Thymus (tissue), 11 donors: ENCODE data around the gene ST8SIA4. TPM values are rescaled to one million over a fixed set of nuclear protein-coding genes. Genes with fewer than 3 reads are reported as not detected.

ENCODE experiments used
- DNase-seq, 9 donors: peaks; one replicate each; pipeline ENCODE4 v3.0.0-alpha.2; 2013; ENCODE audit warnings: low spot score in 9 of 9, low read depth in 6 of 9, missing footprints in 1 of 9
- H3K27ac ChIP-seq, 2 donors: one replicate each; pipeline ENCODE4 v1.5.1; 2013; ENCODE audit warnings: control low read depth in 1 of 2, low read depth in 1 of 2, low read length in 1 of 2, mild to moderate bottlenecking in 1 of 2, moderate library complexity in 1 of 2
- H3K27me3 ChIP-seq, 2 donors: one replicate each; pipeline ENCODE4 v1.5.1; 2013; ENCODE audit warnings: low read length in 1 of 2; ENCODE audit not compliant: control insufficient read depth in 2 of 2, insufficient read depth in 1 of 2
- H3K36me3 ChIP-seq, 2 donors: one replicate each; pipeline ENCODE4 v1.5.1; 2013; ENCODE audit warnings: low read length in 1 of 2, mild to moderate bottlenecking in 1 of 2, moderate library complexity in 1 of 2; ENCODE audit not compliant: control insufficient read depth in 2 of 2, insufficient read depth in 2 of 2
- H3K4me1 ChIP-seq, 2 donors: one replicate each; pipeline ENCODE4 v1.5.1; 2013; ENCODE audit warnings: low read length in 2 of 2; ENCODE audit not compliant: control insufficient read depth in 2 of 2, insufficient read depth in 2 of 2
- H3K4me3 ChIP-seq, 2 donors: one replicate each; pipeline ENCODE4 v1.5.1; 2013; ENCODE audit warnings: low read length in 2 of 2, control low read depth in 1 of 2, mild to moderate bottlenecking in 1 of 2
- H3K9me3 ChIP-seq, 2 donors: one replicate each; pipeline ENCODE4 v1.5.1; 2013; ENCODE audit warnings: low read length in 1 of 2, mild to moderate bottlenecking in 1 of 2; ENCODE audit not compliant: control insufficient read depth in 2 of 2, insufficient read depth in 1 of 2
- WGBS: extraction: QIAGEN DNeasy Blood & Tissue Kit; methylation state at CpG from one replicate; pipeline ENCODE4 v1.1.7; 2013; 5-methylcytosine and 5-hydroxymethylcytosine counted together
- polyA plus RNA-seq: library from polyadenylated mRNA; stranded (reverse); fragments of 200-250 nt; gene quantifications from one replicate; pipeline ENCODE4 v1.2.3, GENCODE V29; 2013
- total RNA-seq: library from RNA; stranded (reverse); fragments of 120-200 nt; gene quantifications from one replicate; pipeline ENCODE4 v1.2.4, GENCODE V29; 2013
- donor health status: healthy.

Gene ST8SIA4
- total and polyA plus RNA-seq, 2 donors, result 9.2 to 22.5 TPM

DNA sequence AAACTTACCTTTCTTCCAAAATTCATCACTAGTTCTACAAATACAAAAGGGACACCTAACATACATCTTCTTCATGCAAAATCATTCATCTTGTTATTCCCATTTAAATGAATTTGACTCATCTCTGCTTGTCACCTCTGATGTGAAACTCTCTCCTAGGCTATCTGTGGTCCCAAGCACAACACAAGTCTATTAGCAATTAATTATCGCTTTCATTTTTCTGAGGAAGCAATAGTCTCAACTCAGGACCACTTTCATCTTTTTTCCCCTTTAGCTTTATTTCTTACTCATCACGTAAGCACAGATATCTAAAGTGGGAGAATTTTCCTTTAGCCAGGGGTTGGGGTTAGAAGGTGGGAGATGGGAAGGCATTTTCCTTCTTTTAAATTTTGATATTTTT, 131.9 kb downstream of the ST8SIA4 start:
- Histone ChIP-seq H3K36me3 (no peaks in the 10 kb centered on the region), H3K27me3 (no peaks in the 10 kb centered on the region), H3K9me3 (no peaks in the 10 kb centered on the region), H3K4me1 (no peaks in the 10 kb centered on the region), H3K4me3 (no peak overlapping the region), H3K27ac (no peak overlapping the region)
- 70% methylated on average over 2 of the region's 2 CpGs for WGBS
- DNase-seq, result no peak

DNA sequence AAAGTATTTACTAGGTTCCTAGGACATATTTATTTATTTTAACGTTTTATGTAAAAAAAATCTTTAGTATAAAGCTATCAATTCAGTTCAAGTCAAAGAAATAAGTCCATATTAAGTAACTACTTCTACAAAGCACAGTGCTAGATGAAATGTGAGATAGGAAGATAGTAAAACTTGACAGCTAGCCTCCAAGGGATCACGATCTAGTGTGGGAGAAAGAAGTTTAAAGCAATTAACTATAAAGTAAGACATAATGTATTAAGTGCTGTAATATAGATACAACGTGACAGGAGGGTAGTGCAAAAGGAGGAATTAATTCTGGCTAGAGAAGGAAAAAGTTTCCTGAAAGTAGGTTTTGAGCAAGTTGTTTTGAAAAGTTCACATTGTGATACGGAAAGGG, 134.9 kb downstream of the ST8SIA4 start:
- no peak for DNase-seq
- no peaks in the 10 kb centered on the region for H3K27me3 ChIP-seq
- no peaks in the 10 kb centered on the region for H3K9me3 ChIP-seq
- no peaks in the 10 kb centered on the region for H3K36me3 ChIP-seq
- no peak overlapping the region for H3K4me3 ChIP-seq
- WGBS, result 95% methylated on average over 4 of the region's 4 CpGs
- H3K4me1 ChIP-seq, result no peaks in the 10 kb centered on the region
- H3K27ac ChIP-seq, result no peak overlapping the region

DNA sequence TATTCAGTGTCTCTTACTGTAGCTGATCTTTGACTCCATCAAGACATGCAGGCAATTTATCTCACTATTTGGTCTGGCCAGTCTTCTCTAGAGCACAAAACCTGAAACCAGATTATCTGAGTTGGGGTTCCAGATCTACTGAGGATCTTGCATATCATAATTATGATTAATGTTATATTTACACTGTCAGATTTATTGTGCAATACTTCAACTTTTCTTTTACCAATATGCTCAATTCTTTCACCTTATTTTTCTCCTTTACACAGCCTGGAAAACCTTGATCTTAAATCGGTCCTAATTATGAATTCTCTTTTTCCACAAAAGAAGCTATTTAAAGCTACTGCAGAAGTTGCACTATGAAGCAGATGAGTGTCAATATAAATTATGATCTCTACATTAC, 140.1 kb downstream of the ST8SIA4 start:
- H3K27ac ChIP-seq, result no peak overlapping the region
- no peaks in the 10 kb centered on the region for H3K36me3 ChIP-seq
- H3K4me1 ChIP-seq, result no peaks in the 10 kb centered on the region
- no peaks in the 10 kb centered on the region for H3K27me3 ChIP-seq
- H3K9me3 ChIP-seq, result no peaks in the 10 kb centered on the region
- no peak for DNase-seq
- no peak overlapping the region for H3K4me3 ChIP-seq
- 91% methylated on average over 1 of the region's 1 CpG for WGBS

DNA sequence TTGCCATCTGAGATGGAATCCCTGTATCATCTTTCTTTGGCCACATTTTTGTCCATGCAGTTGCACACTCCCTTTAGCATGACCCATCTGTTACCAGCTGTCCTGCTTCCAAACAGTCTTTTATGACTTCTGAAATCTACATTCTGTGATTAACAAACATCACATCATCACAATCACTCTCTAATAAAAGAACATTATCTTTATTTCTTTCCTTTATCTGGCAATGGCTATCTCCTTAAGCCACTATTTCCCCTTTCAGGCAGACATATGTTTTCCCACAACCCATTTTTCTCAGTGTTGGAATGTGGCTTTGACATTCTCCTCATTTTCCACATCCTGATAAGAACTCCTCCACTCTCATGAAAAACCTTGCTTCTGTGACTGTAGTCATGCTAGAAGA, 141.0 kb downstream of the ST8SIA4 start:
- DNase-seq, result no peak
- Histone ChIP-seq H3K36me3 (no peaks in the 10 kb centered on the region), H3K9me3 (no peaks in the 10 kb centered on the region), H3K27me3 (no peaks in the 10 kb centered on the region), H3K4me1 (no peaks in the 10 kb centered on the region), H3K27ac (no peak overlapping the region), H3K4me3 (no peak overlapping the region)

DNA sequence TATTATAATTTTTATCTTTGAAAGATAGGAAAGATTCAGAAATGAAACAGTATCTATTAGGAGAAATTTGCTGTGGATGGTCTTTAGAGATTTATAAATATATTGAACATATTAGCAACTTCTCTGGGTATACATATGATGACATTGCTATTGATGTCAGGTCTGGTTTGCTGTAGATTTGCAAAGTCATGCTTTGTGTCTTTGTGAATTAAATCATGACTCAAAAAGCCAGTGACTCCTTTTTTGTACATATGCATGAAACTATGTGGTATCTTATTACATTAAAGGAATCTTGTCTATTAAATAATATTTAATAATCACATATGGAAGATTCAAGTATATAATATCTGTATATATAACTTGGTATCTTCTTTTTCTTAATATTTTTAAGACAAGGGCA, 141.9 kb downstream of the ST8SIA4 start:
- H3K36me3 ChIP-seq, result no peaks in the 10 kb centered on the region
- H3K4me3 ChIP-seq, result no peak overlapping the region
- H3K9me3 ChIP-seq, result no peaks in the 10 kb centered on the region
- no peak overlapping the region for H3K27ac ChIP-seq
- H3K27me3 ChIP-seq, result no peaks in the 10 kb centered on the region
- no peak for DNase-seq
- no peaks in the 10 kb centered on the region for H3K4me1 ChIP-seq

DNA sequence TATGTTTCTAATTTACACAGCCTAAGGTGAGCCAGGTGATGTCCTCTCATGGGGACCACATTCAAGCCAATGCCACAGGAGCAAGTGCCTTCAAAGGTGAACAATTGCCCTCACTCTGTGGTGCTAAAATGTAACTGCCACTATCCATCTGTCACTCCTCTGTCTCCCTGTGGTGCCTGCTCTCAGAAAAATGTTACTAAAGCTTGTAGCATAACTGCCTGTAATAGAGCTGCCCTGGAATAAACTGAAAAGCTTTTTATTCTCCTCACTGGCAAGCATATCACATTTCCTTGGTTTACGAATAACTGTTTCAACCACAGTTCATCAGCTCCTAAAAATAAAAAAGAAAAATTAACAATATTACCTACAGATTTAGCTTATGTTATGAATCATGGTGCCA, 142.4 kb downstream of the ST8SIA4 start:
- Histone ChIP-seq H3K27me3 (no peaks in the 10 kb centered on the region), H3K9me3 (no peaks in the 10 kb centered on the region), H3K27ac (no peak overlapping the region), H3K36me3 (no peaks in the 10 kb centered on the region), H3K4me1 (no peaks in the 10 kb centered on the region), H3K4me3 (no peak overlapping the region)
- no peak for DNase-seq
- WGBS, result 95% methylated on average over 1 of the region's 1 CpG

DNA sequence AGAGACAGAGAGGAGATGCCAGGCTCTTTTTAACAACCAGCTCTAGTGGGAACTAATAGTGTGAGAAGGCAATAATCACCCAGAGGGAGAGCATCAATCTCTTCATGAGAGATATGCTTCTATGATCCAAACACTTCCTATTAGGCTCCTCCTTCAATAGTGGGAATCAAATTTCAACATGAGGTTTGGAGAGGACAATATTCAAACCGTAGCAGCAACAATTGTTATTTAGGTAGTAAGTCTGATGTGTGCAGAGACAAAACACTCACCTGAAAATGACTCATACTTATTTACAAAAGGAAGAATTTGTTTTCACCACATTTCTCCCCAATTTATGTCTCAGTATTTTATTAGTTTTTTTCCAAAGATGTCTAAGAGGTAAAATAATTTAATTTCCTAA, 144.3 kb downstream of the ST8SIA4 start:
- no peak overlapping the region for H3K27ac ChIP-seq
- H3K9me3 ChIP-seq, result no peaks in the 10 kb centered on the region
- H3K36me3 ChIP-seq, result no peaks in the 10 kb centered on the region
- no peak overlapping the region for H3K4me3 ChIP-seq
- no peaks in the 10 kb centered on the region for H3K27me3 ChIP-seq
- H3K4me1 ChIP-seq, result no peaks in the 10 kb centered on the region
- DNase-seq, result no peak
- WGBS, result 91% methylated on average over 1 of the region's 1 CpG

DNA sequence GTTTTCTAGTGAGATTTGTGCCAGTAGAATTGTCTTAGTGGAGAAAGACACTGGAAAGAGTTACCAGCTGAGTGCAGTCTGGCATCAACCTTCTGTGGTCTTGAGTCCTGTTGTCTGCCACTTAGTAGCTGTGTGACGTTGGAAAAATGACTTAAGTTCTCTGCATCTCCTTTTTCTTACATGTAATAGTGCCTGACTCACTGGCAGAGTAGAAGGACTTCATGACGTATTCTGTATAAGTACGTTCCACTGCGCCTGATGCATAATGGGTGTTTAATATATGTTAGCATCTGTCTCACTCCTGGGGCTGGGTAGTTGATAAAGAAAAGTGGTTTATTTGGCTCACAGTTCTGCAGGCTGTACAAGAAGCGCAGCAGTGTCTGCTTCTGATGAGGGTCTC, 144.8 kb downstream of the ST8SIA4 start:
- Histone ChIP-seq H3K4me3 (no peak overlapping the region), H3K27me3 (no peaks in the 10 kb centered on the region), H3K27ac (no peak overlapping the region), H3K36me3 (no peaks in the 10 kb centered on the region), H3K4me1 (no peaks in the 10 kb centered on the region), H3K9me3 (no peaks in the 10 kb centered on the region)
- DNase-seq, result no peak
- WGBS, result 98% methylated on average over 5 of the region's 5 CpGs

DNA sequence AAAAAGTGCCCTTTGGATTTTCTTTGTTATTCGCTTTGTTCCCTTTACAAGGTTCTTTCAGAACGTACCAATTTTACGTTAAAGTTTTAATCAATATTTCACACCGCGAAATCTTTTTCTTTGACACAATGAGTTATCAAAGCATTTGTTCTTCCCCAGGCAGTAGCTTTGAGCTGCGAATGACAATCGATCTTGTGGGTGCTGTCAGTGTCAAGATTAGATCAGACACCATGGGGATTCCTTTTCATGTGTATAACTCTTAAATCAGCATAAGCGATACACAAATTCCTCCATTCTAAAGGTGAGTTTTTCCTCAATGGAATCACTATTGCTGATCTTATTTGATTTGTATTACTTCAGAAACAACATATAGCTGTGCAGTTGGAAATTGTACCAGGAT, 145.5 kb downstream of the ST8SIA4 start:
- no peaks in the 10 kb centered on the region for H3K4me1 ChIP-seq
- H3K36me3 ChIP-seq, result no peaks in the 10 kb centered on the region
- no peak overlapping the region for H3K4me3 ChIP-seq
- H3K27me3 ChIP-seq, result no peaks in the 10 kb centered on the region
- no peaks in the 10 kb centered on the region for H3K9me3 ChIP-seq
- 91% methylated on average over 8 of the region's 8 CpGs for WGBS
- no peak overlapping the region for H3K27ac ChIP-seq
- no peak for DNase-seq
